ENCODE measurements around the gene BBS12. TPM values are rescaled to one million over a fixed set of nuclear protein-coding genes. Genes with fewer than 3 reads are reported as not detected.
A peak's percentile ranks its signal among the peaks of the same experiment; 100 is the strongest.

BBS12 gene
- total RNA-seq, 1 donor from 2014 or later, result 4.1 TPM

- H3K9me3 Mint-ChIP-seq, result no peaks in the 10 kb centered on the region
- no peak overlapping the region for H3K27ac Mint-ChIP-seq (ENCODE audit: unreplicated experiment)
- no peak overlapping the region for H3K4me3 Mint-ChIP-seq
- DNase-seq (ENCODE audit: low read depth, low spot score), result no peak
- H3K36me3 Mint-ChIP-seq (ENCODE audit: low read depth), result no peaks in the 10 kb centered on the region
- no peaks in the 10 kb centered on the region for H3K27me3 Mint-ChIP-seq (ENCODE audit: low read depth)
- peaks cover 22% of the 10 kb centered on the region for H3K4me1 Mint-ChIP-seq
- TF ChIP-seq, protein P1, sequence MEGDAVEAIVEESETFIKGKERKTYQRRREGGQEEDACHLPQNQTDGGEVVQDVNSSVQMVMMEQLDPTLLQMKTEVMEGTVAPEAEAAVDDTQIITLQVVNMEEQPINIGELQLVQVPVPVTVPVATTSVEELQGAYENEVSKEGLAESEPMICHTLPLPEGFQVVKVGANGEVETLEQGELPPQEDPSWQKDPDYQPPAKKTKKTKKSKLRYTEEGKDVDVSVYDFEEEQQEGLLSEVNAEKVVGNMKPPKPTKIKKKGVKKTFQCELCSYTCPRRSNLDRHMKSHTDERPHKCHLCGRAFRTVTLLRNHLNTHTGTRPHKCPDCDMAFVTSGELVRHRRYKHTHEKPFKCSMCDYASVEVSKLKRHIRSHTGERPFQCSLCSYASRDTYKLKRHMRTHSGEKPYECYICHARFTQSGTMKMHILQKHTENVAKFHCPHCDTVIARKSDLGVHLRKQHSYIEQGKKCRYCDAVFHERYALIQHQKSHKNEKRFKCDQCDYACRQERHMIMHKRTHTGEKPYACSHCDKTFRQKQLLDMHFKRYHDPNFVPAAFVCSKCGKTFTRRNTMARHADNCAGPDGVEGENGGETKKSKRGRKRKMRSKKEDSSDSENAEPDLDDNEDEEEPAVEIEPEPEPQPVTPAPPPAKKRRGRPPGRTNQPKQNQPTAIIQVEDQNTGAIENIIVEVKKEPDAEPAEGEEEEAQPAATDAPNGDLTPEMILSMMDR (conservative IDR thresholded peaks at IDR 0.05), result no peak
These were observed 3.6 kb upstream of the BBS12 start for GRCh38 chr4:122728856-122729255.

DNA sequence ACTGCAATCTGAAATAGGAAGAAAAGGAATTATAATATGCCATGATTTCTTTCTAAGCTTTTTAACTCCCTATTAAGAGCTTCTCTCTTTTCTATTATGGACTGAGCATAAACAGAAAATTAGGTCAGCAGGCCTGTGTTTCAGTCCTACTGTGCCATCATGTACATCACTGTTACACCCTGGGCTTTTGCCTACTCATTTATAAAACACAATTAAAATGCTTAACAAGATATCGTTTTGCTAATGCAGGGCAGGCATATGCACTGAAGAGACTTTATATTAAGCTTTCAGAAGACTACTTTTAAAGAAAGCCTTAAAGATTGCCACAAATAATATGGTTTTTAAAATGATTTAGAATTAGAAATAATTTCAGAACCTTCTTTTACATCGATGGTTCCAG is 828 bp upstream of the BBS12 start:
- TF ChIP-seq, protein P1 (conservative IDR thresholded peaks at IDR 0.05), result no peak
- Mint-ChIP-seq H3K4me1 (peaks cover 26% of the 10 kb centered on the region), H3K9me3 (no peaks in the 10 kb centered on the region), H3K27ac (ENCODE audit: unreplicated experiment) (no peak overlapping the region), H3K4me3 (peak overlapping the region; percentile 96), H3K36me3 (ENCODE audit: low read depth) (no peaks in the 10 kb centered on the region), H3K27me3 (ENCODE audit: low read depth) (no peaks in the 10 kb centered on the region)
- DNase-seq (ENCODE audit: low read depth, low spot score), result no peak

DNA sequence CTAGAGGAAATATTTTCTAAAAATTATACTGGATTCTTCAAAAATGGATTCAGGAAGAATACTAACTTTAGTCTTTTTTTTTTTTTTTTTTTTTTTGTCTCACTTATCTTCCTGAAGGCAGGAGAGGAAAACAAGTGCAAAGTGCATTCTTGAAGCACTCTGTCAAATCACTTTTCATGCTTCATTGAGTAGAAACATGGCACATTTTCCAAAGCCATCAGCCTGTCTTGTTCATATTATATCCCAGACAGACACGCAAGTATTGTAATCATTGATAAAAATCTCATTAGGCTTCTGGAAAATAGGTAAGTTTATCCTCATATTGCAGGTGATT is 1.2 kb downstream of the BBS12 start:
- TF ChIP-seq, protein P1 (conservative IDR thresholded peaks at IDR 0.05), result no peak
- Mint-ChIP-seq H3K27ac (ENCODE audit: unreplicated experiment) (no peak overlapping the region), H3K36me3 (ENCODE audit: low read depth) (peaks cover 6% of the 10 kb centered on the region), H3K9me3 (peaks cover 2% of the 10 kb centered on the region), H3K4me3 (peak overlapping the region; percentile 96), H3K4me1 (peaks cover 26% of the 10 kb centered on the region), H3K27me3 (ENCODE audit: low read depth) (no peaks in the 10 kb centered on the region)
- DNase-seq (ENCODE audit: low read depth, low spot score), result no peak

GRCh38 chr4:122739174-122739573 is 6.7 kb downstream of the BBS12 start:
- Mint-ChIP-seq H3K4me3 (no peak overlapping the region), H3K27ac (ENCODE audit: unreplicated experiment) (no peak overlapping the region), H3K9me3 (peaks cover 5% of the 10 kb centered on the region), H3K36me3 (ENCODE audit: low read depth) (peaks cover 10% of the 10 kb centered on the region), H3K4me1 (peaks cover 3% of the 10 kb centered on the region), H3K27me3 (ENCODE audit: low read depth) (no peaks in the 10 kb centered on the region)
- DNase-seq (ENCODE audit: low read depth, low spot score), result no peak
- TF ChIP-seq, protein P1 (conservative IDR thresholded peaks at IDR 0.05), result no peak

DNA sequence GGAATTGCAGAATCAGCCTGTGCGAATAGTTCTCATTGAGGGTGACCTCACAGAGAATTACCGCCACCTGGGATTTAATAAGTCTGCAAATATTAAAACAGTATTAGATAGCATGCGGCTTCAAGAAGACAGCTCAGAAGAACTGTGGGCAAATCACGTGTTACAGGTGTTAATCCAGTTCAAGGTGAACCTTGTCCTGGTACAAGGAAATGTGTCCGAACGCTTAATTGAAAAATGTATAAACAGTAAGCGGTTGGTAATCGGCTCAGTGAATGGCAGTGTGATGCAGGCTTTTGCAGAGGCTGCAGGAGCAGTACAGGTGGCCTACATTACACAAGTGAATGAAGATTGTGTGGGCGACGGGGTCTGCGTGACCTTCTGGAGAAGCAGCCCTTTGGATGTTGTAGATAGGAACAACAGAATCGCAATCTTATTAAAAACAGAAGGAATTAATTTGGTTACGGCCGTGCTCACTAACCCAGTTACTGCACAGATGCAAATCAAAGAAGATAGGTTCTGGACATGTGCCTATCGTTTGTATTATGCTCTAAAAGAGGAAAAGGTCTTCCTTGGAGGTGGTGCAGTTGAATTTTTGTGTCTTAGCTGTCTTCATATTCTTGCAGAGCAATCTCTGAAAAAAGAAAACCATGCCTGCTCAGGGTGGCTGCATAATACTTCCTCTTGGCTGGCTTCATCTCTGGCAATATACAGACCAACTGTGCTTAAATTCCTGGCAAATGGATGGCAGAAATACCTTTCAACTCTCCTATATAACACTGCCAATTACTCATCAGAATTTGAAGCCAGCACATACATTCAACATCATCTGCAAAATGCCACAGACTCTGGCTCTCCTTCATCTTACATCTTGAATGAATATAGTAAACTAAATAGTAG is 10.7 kb downstream of the BBS12 start:
- no peaks in the 10 kb centered on the region for H3K4me1 Mint-ChIP-seq
- H3K27ac Mint-ChIP-seq (ENCODE audit: unreplicated experiment), result no peak overlapping the region
- peaks cover 7% of the 10 kb centered on the region for H3K36me3 Mint-ChIP-seq (ENCODE audit: low read depth)
- no peak overlapping the region for H3K4me3 Mint-ChIP-seq
- H3K27me3 Mint-ChIP-seq (ENCODE audit: low read depth), result no peaks in the 10 kb centered on the region
- H3K9me3 Mint-ChIP-seq, result peaks cover 6% of the 10 kb centered on the region
- TF ChIP-seq, protein P1 (conservative IDR thresholded peaks at IDR 0.05), result no peak
- DNase-seq (ENCODE audit: low read depth, low spot score), result no peak
